GM23338 (cell line): Measurements from ENCODE around the gene ADIG.

ENCODE experiments used
- CREB1 ChIP-seq: fragments of 250-450 bp; sonication (Bioruptor Pico); IDR thresholded peaks from 2 replicates; pipeline ENCODE4 v1.5.0; 2020; ENCODE audit warnings: low read depth, mild to moderate bottlenecking, moderate library complexity
- CTCF ChIP-seq, 2 experiments: fragments of 200-600 bp in 1 of 2; sonication (generic) in 1 of 2; conservative IDR thresholded peaks; 2 replicates each; pipeline versions ENCODE4 v1.5.1 to v1.6.1; 2016 to 2017; ENCODE audit warnings: antibody characterized with exemption in 2 of 2, low read depth in 2 of 2, mild to moderate bottlenecking in 2 of 2, moderate library complexity in 1 of 2
- EZH2 ChIP-seq: fragments of 200-600 bp; sonication (generic); IDR thresholded peaks from one replicate; pipeline ENCODE4 v1.8.0; 2017; ENCODE audit warnings: antibody characterized with exemption, mild to moderate bottlenecking, low read depth; ENCODE audit not compliant: unreplicated experiment
- EZH2phosphoT487 ChIP-seq: fragments of 200-600 bp; sonication (generic); IDR thresholded peaks from one replicate; pipeline ENCODE4 v1.8.1; 2018; ENCODE audit warnings: antibody characterized with exemption; ENCODE audit not compliant: unreplicated experiment
- NANOG ChIP-seq: IDR thresholded peaks from 2 replicates; pipeline ENCODE4 v1.6.1; 2016; ENCODE audit warnings: antibody characterized with exemption, borderline replicate concordance
- POLR2AphosphoS5 ChIP-seq: IDR thresholded peaks from 2 replicates; pipeline ENCODE4 v1.6.1; 2016; ENCODE audit warnings: antibody characterized with exemption, low read depth
- STAT1 ChIP-seq: IDR thresholded peaks from one replicate; pipeline ENCODE4 v1.6.1; 2016; ENCODE audit warnings: antibody characterized with exemption; ENCODE audit not compliant: unreplicated experiment
- TF ChIP-seq, protein P1 (sequence below): IDR thresholded peaks from one replicate; pipeline ENCODE4 v1.6.1; 2018; ENCODE audit warnings: antibody characterized with exemption; ENCODE audit not compliant: unreplicated experiment

DNA sequence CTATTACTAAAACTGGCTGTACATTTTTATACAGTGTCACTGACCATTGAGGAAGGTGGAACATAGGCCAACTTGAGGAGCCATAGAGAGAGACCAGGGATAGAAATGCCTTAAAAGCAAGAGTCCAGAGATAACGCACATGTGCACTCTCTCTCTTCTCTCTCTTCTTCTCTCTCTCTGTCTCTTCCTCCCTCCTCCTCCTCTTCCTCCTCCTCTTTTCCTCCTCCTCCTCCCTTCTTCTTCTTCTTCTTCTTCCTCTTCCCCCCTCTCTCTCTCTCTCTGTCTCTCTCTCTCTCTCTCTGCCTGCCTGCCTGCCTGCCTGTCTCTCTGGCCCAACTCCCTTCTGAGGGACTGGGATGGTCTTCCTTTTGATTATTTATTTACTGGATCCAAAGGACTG, 16.3 kb upstream of the ADIG start:
- TF ChIP-seq CTCF (conservative IDR thresholded peaks at IDR 0.05; ENCODE audit: low read depth in 2 of 2) (no peak), EZH2 (no peak), CREB1 (CRISPR knock-in tag) (no peak), POLR2AphosphoS5 (no peak), STAT1 (no peak), NANOG (no peak), EZH2phosphoT487 (no peak)
- TF ChIP-seq, protein P1, sequence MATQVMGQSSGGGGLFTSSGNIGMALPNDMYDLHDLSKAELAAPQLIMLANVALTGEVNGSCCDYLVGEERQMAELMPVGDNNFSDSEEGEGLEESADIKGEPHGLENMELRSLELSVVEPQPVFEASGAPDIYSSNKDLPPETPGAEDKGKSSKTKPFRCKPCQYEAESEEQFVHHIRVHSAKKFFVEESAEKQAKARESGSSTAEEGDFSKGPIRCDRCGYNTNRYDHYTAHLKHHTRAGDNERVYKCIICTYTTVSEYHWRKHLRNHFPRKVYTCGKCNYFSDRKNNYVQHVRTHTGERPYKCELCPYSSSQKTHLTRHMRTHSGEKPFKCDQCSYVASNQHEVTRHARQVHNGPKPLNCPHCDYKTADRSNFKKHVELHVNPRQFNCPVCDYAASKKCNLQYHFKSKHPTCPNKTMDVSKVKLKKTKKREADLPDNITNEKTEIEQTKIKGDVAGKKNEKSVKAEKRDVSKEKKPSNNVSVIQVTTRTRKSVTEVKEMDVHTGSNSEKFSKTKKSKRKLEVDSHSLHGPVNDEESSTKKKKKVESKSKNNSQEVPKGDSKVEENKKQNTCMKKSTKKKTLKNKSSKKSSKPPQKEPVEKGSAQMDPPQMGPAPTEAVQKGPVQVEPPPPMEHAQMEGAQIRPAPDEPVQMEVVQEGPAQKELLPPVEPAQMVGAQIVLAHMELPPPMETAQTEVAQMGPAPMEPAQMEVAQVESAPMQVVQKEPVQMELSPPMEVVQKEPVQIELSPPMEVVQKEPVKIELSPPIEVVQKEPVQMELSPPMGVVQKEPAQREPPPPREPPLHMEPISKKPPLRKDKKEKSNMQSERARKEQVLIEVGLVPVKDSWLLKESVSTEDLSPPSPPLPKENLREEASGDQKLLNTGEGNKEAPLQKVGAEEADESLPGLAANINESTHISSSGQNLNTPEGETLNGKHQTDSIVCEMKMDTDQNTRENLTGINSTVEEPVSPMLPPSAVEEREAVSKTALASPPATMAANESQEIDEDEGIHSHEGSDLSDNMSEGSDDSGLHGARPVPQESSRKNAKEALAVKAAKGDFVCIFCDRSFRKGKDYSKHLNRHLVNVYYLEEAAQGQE = no peak
